ENCODE results near the gene FHAD1.

- TF ChIP-seq CTCF (IDR thresholded peaks at IDR 0.05), result no peak
- TF ChIP-seq POLR2A (IDR thresholded peaks at IDR 0.05), result no peak
Measured at GRCh38 chr1:15406614-15407559, 159.9 kb downstream of the FHAD1 start.
